ENCODE results near the gene TMEM266.

TMEM266 gene

GRCh38 chr15:76252249-76252648 is 192.5 kb downstream of the TMEM266 start:
- no peak for DNase-seq

- DNase-seq = no peak
Observed at GRCh38 chr15:76253691-76254473, 194.1 kb downstream of the TMEM266 start.
